T-helper 9 cell (primary cell): ENCODE results near the gene MRPS27.
"Not testable (repeated sequence)": the region's sequence is repeated elsewhere in the genome, so short reads cannot be mapped to it uniquely, and the experiment has no call there.

Experiments
- DNase-seq: peaks from one replicate; pipeline ENCODE4 v3.0.0-alpha.2; 2020

The MRPS27 gene

DNA sequence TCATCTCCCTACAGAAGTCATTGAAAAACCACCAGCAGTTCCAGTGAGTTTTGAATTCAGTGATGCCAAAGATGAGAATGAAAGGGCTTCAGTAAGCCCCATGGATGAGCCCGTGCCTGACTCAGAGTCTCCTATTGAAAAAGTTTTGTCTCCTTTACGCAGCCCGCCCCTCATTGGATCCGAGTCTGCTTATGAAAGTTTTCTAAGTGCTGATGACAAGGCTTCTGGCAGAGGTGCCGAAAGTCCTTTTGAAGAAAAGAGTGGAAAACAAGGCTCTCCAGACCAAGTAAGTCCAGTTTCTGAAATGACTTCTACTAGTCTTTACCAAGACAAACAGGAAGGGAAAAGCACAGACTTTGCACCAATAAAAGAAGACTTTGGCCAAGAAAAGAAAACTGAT lies 122.6 kb downstream of the MRPS27 start:
- no peak for DNase-seq

DNA sequence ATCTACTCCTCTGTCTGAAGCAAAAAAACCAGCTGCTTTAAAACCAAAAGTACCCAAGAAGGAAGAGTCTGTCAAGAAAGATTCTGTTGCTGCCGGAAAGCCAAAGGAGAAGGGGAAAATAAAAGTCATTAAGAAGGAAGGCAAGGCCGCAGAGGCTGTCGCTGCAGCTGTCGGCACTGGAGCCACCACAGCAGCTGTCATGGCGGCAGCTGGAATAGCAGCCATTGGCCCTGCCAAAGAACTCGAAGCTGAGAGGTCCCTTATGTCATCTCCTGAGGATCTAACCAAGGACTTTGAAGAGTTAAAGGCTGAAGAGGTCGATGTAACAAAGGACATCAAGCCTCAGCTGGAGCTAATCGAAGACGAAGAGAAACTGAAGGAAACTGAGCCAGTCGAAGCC lies 124.5 kb downstream of the MRPS27 start:
- DNase-seq: no peak

DNA sequence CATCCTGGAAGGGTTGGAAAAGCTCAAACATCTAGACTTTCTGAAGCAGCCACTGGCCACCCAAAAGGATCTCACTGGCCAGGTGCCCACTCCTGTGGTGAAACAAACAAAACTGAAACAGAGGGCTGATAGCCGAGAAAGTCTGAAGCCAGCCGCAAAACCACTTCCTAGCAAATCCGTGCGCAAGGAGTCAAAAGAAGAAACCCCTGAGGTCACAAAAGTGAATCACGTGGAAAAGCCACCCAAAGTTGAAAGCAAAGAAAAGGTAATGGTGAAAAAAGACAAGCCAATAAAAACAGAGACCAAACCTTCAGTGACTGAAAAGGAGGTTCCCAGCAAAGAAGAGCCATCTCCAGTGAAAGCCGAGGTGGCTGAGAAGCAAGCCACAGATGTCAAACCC lies 125.2 kb downstream of the MRPS27 start:
- no peak for DNase-seq

DNA sequence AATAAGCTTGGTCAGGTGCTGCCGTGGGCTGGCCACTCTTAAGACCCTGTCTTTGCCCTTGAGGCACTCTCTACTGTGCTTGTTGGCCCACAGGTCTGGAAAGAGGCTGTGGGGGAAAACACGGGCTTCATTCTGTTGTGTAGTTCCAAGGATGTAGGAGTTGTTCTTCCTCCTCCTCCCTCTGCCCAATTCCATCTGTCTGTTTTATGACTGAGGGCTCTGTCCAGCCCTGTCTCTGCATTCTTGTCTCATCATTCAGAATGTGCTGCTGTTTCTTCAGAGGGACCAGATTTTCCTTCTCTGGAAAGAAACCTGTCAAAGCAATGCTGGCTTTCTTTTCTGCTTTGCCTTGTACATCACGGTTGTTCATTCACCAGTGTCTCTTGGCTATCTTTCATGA lies 128.6 kb downstream of the MRPS27 start:
- DNase-seq: no peak

DNA sequence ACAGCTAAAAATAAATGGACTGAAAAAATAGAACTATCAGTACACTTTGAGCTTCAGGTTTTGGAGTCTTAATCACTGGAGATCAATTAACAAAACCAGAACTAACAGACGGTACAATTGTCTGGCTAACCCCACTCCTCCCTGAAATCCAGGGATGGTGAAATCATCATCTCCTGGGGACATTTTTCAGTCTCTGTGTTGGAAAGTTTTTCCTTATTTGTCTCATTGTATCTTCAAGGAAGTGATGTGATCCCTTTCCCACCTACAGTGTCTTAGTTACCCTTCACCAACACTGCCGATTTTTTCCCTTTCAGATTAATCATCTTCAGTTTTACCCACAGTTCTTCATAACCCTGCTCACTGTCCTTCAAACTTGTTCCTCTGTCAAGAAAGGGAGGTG lies 130.9 kb downstream of the MRPS27 start:
- DNase-seq: no peak

DNA sequence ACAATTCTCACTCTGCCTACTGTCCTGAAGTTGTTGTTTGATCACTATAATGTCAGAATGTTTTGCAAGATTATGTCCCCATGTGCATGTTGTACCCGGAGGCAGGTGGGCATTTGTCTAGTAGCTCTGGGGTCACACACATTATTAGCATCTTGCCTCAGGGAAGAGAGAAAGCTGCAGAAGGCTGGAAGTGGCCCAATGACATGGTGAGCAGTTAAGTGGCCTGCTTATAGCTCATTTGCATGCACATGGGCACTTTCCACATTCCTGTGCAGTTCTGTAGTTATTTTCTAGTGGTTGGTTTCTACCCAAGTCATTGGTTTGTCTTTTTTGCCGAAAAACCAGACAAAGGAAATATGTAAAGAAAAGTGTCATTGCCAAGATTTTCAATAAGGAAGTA lies 131.9 kb downstream of the MRPS27 start:
- DNase-seq: no peak

DNA sequence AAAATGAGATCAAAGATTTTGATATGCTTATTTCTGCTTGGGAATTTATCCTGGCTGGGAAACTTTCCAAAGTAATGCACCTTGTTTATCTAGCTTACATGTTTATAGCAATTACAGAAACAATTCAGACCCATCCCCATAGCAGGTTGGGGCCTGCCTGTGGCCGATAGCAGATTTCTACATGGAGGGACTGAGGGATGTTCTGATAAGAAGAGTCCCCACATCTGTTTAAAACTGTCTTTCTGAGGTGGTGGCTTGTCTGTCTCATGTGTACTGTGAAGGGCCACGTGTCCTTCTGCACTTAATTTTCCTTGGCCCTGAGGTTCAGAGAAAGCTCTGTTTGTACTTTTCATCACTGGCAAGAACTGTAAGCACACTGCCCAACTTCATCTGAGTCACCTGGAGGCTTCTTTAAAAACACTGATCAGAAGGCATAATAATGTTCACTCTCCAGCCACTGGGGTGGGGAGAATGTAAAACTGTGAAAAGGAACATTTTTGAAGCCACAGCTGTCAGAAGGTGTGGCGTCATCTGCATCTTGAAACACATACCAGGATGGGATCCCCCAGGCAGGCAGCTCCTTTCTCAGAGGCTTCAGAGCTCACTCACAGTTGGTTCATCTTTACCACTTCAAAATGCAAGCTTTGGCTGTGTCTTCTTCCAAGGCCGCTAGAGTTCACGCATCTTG lies 132.5 kb downstream of the MRPS27 start:
- DNase-seq: no peak

DNA sequence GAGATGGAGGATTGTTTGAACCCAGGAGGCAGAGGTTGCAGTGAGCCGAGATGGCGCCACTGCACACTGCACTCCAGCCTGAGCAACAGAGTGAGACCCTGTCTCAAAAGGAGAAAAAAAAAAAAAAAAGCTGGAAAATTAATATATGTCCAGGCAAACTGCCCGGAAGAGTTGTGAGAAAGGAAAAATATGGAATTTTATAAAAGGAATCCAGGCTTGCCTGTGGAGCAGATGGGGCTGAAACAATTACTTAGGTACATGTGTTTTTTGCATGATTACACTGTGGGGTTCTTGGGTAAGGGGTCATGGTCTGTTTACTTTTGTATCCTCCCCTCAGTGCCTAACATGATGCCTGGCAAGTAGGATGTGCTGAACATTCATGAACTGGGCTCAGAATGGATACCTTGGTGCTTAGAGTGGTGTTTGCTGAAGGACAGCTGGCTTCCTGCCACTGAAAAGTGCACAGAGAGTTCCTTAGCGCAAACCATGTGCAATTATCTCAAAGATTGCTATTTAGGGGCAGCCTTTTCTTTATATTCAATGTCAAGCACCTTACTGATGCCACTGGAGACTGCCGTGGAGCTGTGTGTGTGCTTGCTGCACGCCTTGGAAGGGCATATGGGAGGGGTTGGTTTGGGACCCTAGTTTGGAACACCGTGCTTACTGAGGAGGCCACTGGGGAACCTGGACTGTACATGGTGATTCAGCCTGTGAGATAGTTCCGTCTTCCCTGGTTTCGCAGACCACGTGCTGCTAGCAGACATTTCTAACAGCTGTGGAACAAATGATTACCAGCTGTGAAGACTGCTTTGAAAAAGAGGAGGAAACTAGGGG lies 134.3 kb downstream of the MRPS27 start:
- DNase-seq: no peak

DNA sequence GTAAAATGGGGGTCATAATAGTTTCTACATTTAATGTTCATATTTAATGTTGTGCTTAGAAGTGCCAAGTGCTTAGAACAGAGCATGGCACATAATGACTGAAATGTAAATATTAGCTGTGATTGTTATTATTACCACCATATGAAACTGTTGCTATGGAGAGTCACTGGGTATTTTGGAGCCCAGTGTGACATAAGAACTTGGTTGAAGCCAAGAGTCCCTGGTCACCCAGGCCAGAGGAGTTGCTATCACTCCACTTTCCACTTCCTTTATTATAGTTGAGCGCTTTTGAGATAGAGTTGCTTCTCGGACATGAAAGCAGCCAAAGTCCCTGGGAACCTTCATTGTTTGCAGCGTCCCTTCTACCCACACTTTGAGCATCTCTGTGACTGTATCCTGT lies 135.6 kb downstream of the MRPS27 start:
- DNase-seq: no peak

DNA sequence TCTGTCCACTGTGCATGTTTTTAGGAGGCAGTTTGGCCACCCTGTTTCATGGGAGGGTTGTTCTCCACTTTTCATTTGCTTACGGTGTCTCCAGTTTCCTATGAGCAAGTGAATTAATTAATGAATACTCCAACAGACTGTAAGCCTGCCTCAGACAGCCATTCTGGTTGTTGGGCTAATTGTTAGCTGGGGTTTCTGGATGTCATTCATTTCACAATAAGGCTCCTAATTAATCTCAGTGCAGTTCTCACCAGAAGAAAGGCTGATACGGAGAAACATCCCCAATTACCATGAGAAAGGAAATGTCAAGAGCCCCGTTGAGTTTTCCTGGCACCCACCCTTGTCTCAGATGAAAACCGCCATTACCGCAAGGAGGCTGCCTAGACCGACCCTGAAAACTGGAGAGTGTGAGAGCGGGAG lies 136.9 kb downstream of the MRPS27 start:
- no peak for DNase-seq

DNA sequence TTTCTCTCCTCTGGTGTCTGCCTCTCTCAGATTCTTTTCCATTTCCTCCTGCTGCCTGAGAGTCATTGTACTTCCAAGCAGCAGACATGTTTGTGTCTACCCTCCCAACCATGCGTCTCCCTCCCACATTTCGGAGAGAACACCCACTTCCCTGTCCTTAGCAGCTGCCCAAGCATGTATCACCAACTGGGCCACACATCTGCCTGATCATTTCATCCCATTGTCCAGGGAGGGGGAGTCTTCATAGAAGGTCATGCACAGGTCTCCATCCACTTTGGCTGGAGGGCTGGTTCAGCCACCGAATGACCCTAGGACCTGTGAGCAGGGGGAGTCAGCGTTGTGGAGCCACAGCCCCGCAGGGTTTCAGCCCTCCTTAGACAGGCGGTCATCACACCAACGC lies 137.4 kb downstream of the MRPS27 start:
- no peak for DNase-seq

DNA sequence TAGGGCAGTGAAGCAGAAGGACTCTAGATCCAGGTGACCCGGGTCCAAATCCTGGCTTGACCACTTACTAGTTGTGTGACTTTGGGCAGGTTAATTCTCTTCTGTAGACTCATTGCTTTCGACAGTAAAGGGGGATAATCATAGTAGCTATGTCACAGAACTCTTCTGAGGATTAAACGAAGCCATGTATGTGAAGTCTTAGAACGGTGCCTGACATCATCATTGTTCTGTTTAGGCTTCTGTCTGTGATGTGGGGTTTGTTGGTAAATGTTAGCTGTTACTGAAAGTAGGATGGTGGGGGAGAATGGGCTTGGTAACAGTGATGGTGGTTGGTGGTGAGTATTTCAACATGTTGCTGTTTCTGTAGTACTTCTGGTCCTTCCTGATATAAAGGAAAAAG lies 139.1 kb downstream of the MRPS27 start:
- DNase-seq: no peak

DNA sequence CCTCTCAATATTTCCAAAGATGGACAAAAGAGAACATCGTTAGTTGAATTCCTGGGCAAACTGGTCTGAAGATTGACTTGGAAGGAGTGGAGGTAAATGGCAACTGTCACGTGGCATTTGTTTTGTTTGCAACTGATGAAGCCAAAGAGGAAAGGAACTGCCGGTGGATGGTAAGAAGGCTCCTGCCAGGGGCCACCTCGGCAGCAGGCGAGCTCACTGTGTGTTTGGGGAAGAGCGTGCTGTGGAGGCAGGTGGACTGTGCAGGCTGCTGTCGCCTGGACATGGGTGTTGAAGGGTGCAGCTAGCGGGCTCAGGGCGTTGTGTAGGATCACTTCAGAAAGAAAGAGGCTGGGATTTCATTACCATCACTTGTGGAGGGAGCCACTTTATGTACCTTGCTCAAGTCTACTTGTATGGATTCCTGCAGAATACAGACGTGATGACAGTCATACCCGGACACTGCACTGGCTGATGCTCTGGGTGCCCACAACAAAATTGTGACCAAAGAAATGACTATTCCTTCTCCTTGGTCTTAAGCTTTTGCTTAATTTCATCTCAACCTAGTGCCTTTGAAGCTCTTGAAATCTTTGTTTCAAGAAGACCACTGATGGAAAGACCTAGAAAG lies 140.1 kb downstream of the MRPS27 start:
- DNase-seq: no peak

DNA sequence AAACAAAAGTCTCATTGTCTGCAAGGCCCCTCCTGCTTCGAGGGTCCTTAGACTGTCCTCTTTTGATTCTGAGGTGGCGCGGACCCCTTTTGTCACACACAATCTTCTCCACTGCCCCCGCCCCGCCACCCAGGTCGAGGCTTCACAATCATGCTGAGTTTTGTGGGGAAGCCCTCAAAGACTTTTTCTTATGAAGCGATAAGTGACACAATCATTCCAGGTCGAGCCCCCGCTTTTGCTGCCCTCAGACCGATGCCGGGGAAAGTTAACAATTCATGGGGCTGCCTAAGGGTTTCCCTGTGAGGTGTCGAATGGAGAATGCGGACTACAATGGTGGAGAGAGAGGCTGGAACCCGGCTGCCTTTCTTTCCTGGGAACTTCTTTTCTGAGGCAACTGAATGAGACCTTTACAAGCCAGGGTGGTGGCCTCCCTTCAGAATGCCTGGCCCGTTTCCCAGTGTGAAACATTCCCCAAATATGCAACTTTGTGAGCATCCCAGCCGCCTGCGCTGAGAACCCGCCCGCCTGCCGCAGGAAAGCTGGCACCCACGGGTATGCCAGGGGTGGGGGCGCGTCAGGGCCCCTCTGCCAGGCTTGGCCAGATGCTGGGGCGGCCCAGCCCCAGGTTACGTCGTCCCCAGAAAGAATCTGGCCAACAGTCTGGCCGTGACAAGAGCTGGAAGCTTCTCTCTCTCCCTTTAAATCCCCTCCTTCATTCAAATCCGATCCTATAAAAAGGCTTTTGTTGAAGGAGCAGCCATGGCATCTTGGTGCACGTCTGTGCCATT lies 140.8 kb downstream of the MRPS27 start:
- no peak for DNase-seq

DNA sequence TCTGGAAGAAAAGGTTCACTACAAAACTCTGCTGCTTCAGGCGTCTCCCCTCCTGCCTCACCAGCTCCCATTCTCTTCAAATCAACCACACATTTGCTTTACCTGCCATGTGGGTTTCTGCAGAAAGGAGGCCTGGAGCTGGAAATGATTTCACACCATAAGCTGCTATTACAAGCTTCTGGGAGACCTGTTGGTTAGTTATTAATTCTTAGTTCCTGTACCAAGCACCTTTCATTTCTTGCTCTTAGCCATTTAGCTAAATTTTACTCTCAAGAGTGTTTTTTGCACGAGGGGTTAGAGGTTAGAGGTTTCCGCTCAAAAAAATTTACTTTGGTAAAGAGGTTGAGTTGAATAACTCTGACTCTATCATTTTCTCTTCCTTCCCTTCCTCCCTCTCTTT lies 142.5 kb downstream of the MRPS27 start:
- no peak for DNase-seq

DNA sequence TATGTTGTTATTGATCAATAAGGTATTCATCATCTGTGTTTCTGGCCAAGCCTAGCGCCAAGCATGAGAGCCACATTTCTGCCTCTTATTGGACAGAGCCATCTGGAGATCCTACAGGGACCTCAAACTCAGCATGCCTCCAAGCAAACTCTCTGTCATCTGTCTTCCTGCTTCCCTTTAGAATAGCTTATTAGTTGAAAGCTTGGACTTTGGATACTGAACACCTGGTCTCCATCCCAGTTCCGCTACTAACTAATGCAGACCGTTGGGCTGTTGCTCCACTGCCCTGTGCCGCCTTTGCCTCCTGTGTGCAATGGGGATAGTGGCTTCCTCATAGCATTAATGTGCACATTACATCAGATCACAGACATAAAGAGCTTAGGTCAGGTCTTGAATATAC lies 147.3 kb downstream of the MRPS27 start:
- DNase-seq: no peak

DNA sequence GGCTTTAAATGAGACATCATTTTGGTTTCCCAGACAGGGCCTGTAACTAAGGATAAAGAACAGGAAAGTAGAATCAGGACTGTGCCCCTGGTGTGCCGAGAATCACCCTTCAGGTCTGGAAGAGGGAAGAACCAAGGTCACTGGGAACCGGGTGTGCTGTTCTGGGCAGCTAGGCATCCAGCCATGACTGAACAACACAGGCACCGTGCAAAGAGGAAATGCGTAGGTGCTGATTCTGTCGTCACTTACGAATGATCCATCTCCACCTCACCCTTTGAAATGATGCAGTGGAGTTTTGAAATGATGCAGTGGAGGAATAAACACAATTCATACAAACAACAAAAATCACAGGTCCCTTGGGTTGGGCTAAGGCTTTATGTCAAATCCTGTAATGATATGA lies 148.4 kb downstream of the MRPS27 start:
- DNase-seq: no peak

DNA sequence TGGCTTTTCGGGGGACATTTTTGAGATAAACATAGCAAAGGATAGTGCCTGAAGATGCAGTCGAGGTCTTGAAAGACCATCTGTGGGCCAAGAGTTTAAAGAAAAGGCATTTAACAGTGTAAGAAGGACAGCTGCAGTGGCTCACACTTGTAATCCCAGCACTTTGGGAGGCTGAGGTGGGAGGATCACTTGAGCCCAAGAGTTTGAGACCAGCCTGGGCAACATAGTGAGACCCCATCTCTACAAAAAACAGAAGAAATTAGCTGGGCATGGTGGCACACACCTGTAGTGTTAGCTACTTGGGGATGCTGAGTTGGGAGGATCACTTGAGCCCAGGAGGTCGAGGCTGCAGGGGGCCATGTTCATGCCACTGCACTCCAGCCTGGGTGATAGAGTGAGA lies 148.9 kb downstream of the MRPS27 start:
- not testable (repeated sequence) for DNase-seq

DNA sequence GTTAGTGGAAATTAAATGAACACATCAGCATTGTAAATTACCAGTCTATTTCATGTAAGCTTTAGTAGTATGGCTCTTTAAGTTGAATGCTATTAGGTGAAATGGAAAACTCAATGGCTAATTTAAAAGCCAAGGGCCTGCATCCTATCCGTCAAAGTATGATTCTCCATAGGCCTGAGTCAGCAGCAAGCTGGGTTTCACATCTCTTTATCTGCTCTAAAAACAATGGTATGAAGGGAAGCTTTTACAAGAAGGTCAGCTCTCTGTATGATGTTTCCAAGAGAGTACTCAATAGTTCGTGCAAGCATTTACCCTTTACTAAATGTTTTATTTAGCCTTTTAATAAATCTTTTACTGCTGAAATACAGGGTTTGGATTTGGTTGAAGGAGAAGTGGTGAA lies 149.9 kb downstream of the MRPS27 start:
- DNase-seq: no peak
